Urothelium cell line (cell line): ENCODE data around the gene TMEM236.

Experiments used
- DNase-seq: peaks from one replicate; pipeline ENCODE4 v3.0.0; 2011; ENCODE audit warnings: low spot score, mixed read lengths
- FAIRE-seq: peaks from 2 replicates; lab custom pipeline; 2011; peaks lifted over from hg19 to GRCh38; lab: Jason Lieb, UNC

The TMEM236 gene

DNA sequence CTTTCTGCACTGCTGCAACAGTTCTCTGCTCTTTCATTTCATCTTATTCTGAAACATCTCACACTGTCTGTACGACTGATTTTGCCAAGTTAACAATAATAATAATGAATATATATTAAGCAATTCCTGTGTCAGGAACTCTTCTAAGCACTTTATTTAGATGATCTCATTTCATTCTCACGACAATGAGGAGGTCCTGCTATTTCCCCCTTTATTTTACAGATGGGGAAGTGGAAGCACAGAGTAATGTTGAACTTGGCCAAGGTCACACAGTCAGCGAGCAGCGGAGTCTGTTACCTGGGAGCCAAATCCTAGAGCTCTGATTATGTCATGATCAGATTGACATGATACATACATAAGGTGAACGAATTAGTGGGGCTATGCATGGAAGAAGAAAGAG, 63.0 kb downstream of the TMEM236 start:
- DNase-seq (no peak), FAIRE-seq (no peak)

- DNase-seq: no peak
- no peak for FAIRE-seq
Observed at GRCh38 chr10:17816199-17816598, 64.2 kb downstream of the TMEM236 start.

DNA sequence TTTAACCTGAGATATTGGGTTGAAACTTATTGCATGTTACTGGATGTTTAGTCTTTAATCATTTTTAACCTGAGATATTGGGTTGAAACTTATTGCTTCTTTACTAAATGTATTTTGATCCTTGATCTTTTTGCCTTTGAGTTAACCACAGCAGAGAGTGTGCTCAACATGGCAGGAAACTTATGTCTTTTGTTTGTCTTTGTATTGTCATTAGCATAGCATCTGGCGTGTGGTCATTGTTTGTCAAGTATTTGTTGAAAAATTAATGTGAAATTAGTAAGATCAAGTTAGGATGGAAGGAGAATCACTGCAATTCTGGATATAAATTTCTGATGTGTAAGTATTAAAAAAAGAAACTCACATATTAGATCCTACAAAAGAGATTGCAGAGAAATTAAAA, 65.3 kb downstream of the TMEM236 start:
- DNase-seq (no peak), FAIRE-seq (no peak)

DNA sequence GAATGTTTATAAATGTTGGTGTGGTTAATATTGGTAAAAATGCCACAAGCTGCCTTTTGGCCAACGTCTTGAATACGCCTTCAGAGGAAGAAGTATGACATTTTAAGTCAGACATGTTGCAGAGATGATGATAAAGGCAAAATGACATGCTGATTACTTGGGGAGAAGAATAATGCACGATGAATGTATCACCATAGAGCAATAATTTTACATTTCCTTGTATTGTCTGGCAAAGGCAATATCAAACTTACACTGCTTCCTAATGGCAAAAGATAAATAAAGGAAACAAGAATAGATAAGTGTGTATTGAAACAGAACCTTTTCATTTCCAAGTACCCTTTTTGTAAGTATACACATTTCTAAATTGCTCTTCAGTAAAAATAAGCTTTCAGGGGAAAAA, 65.8 kb downstream of the TMEM236 start:
- DNase-seq (no peak), FAIRE-seq (no peak)

GRCh38 chr10:17819836-17820235, 67.8 kb downstream of the TMEM236 start:
- FAIRE-seq: no peak

GRCh38 chr10:17820943-17821342, 68.9 kb downstream of the TMEM236 start:
- no peak for DNase-seq
- no peak for FAIRE-seq

More at GRCh38 chr10:17819836-17820235, 67.8 kb downstream of the TMEM236 start:
- DNase-seq: no peak

GRCh38 chr10:17821893-17822292, 69.9 kb downstream of the TMEM236 start:
- FAIRE-seq: no peak
- no peak for DNase-seq

DNA sequence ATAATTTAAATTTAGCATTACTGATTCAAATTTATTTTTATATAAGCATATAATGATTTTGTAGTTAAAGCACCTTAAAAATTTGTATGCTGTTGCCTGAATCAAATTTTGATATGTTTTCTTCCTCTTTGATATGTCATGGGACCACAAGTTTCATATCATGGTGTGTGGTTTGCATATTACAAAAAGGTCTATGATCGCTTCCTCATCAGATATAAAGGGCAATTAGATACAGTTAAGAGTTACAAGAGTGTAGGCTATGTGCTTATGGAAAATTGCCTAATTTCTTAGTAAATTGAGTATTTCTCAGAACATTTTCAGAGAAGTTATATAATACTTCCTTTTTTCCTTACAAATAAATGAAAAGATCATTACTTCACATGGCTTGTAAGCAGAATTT, 79.3 kb downstream of the TMEM236 start:
- FAIRE-seq (no peak), DNase-seq (no peak)

GRCh38 chr10:17831896-17832295, 79.9 kb downstream of the TMEM236 start:
- DNase-seq (no peak), FAIRE-seq (no peak)

GRCh38 chr10:17833656-17834055, 81.7 kb downstream of the TMEM236 start:
- no peak for FAIRE-seq
- no peak for DNase-seq

- peak; percentile 53 for FAIRE-seq
- peak; percentile 90 for DNase-seq
Observed at GRCh38 chr10:17835688-17836087, 83.7 kb downstream of the TMEM236 start.

- no peak for FAIRE-seq
- DNase-seq: peak; percentile 56
Observed at GRCh38 chr10:17836942-17837341, 84.9 kb downstream of the TMEM236 start.

DNA sequence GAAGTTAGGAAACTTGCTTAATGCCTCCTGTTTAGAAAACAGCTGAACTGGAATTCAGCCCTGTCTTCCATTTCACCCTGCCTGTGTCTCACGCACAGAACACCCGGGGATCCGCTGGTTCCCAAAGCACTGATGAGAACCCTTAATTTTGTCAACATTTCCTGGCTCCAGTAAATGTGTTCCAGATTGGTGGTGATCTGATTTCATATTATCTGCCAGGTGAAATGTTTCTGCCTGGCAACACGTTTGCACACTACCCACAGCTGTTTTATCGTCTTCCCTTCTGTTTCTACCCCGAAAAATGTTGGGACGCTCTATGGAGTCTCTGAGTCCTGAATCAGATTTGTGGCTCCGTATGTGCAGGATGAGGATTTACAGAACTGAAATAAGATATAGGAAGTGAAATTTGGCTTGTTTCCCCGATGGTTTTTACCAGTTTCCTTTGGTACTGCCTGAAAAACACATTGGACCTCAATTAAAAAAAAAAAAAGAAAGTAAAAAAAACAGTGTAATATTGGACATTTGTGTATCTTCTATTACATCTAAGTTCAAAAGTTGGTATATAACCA, 86.2 kb downstream of the TMEM236 start:
- FAIRE-seq (no peak), DNase-seq (no peak)

- DNase-seq (no peak), FAIRE-seq (no peak)
Observed at GRCh38 chr10:17841050-17841449, 89.0 kb downstream of the TMEM236 start.

- DNase-seq (no peak), FAIRE-seq (no peak)
Observed at GRCh38 chr10:17842641-17843040, 90.6 kb downstream of the TMEM236 start.

- FAIRE-seq (no peak), DNase-seq (peak; percentile 25)
Observed at GRCh38 chr10:17847585-17848296, 95.7 kb downstream of the TMEM236 start.

- DNase-seq (no peak), FAIRE-seq (no peak)
Observed at GRCh38 chr10:17848646-17849045, 96.6 kb downstream of the TMEM236 start.
